Measurements from ENCODE around the gene CNDP2. TPM values are rescaled to one million over a fixed set of nuclear protein-coding genes. Genes with fewer than 3 reads are reported as not detected.

CNDP2 gene
- total and polyA plus RNA-seq, 2 experiments from 2014 or later: 79.2 to 114 TPM

- no peak for TF ChIP-seq CTCF (IDR thresholded peaks at IDR 0.05; ENCODE audit: low read depth, low read length)
- H3K4me3 ChIP-seq: no peak overlapping the region
- H3K27ac ChIP-seq: no peak overlapping the region
- no peaks in the 10 kb centered on the region for H3K9me3 ChIP-seq (ENCODE audit: low read depth)
- no peaks in the 10 kb centered on the region for H3K27me3 ChIP-seq
- no peaks in the 10 kb centered on the region for H3K4me1 ChIP-seq (ENCODE audit: low read depth)
- H3K36me3 ChIP-seq: no peaks in the 10 kb centered on the region
- no peak for DNase-seq (ENCODE audit: low read depth in 1 of 2, low spot score in 1 of 2)
These were observed 71.7 kb downstream of the CNDP2 start for GRCh38 chr18:74567822-74568221.

- Histone ChIP-seq H3K27ac (no peak overlapping the region), H3K9me3 (ENCODE audit: low read depth) (no peaks in the 10 kb centered on the region), H3K4me3 (no peak overlapping the region), H3K4me1 (ENCODE audit: low read depth) (peaks cover 5% of the 10 kb centered on the region), H3K36me3 (no peaks in the 10 kb centered on the region), H3K27me3 (no peaks in the 10 kb centered on the region)
- TF ChIP-seq CTCF (IDR thresholded peaks at IDR 0.05; ENCODE audit: low read depth, low read length): no peak
- DNase-seq (ENCODE audit: low read depth in 1 of 2, low spot score in 1 of 2): no peak
These were observed 73.2 kb downstream of the CNDP2 start for GRCh38 chr18:74569401-74569800.

- DNase-seq (ENCODE audit: low read depth in 1 of 2, low spot score in 1 of 2): no peak
- Histone ChIP-seq H3K36me3 (no peaks in the 10 kb centered on the region), H3K4me1 (ENCODE audit: low read depth) (peaks cover 5% of the 10 kb centered on the region), H3K27me3 (no peaks in the 10 kb centered on the region), H3K27ac (no peak overlapping the region), H3K9me3 (ENCODE audit: low read depth) (no peaks in the 10 kb centered on the region), H3K4me3 (no peak overlapping the region)
- no peak for TF ChIP-seq CTCF (IDR thresholded peaks at IDR 0.05; ENCODE audit: low read depth, low read length)
These were observed 74.1 kb downstream of the CNDP2 start for GRCh38 chr18:74570266-74570665.

GRCh38 chr18:74571895-74572680 lies 75.9 kb downstream of the CNDP2 start:
- peaks cover 5% of the 10 kb centered on the region for H3K4me1 ChIP-seq (ENCODE audit: low read depth)
- TF ChIP-seq CTCF (IDR thresholded peaks at IDR 0.05; ENCODE audit: low read depth, low read length): no peak
- no peak for DNase-seq (ENCODE audit: low read depth in 1 of 2, low spot score in 1 of 2)

GRCh38 chr18:74573053-74573452 lies 76.9 kb downstream of the CNDP2 start:
- Histone ChIP-seq H3K36me3 (no peaks in the 10 kb centered on the region), H3K4me1 (ENCODE audit: low read depth) (peaks cover 5% of the 10 kb centered on the region), H3K4me3 (no peak overlapping the region), H3K9me3 (ENCODE audit: low read depth) (no peaks in the 10 kb centered on the region), H3K27me3 (no peaks in the 10 kb centered on the region), H3K27ac (no peak overlapping the region)
- TF ChIP-seq CTCF (IDR thresholded peaks at IDR 0.05; ENCODE audit: low read depth, low read length): no peak
- DNase-seq (ENCODE audit: low read depth in 1 of 2, low spot score in 1 of 2): no peak

More at GRCh38 chr18:74571895-74572680, 75.9 kb downstream of the CNDP2 start:
- Histone ChIP-seq H3K27ac (no peak overlapping the region), H3K9me3 (ENCODE audit: low read depth) (no peaks in the 10 kb centered on the region), H3K36me3 (no peaks in the 10 kb centered on the region), H3K4me3 (no peak overlapping the region), H3K27me3 (no peaks in the 10 kb centered on the region)

Other genes with a start within 250 kb of the CNDP2 start
- gene CYB5A, start 204.4 kb upstream of the CNDP2 start, total RNA-seq: 150 and 207 TPM in 2 replicates
- 201 and 231 TPM in 2 replicates for gene CYB5A, start 204.4 kb upstream of the CNDP2 start, polyA plus RNA-seq
- not detected in 2 replicates for gene C18orf63, start 180.5 kb upstream of the CNDP2 start, total RNA-seq
- gene C18orf63, start 180.5 kb upstream of the CNDP2 start, polyA plus RNA-seq: not detected in 2 replicates
- not detected in 2 replicates for gene DIPK1C, start 39.1 kb upstream of the CNDP2 start, total RNA-seq
- gene DIPK1C, start 39.1 kb upstream of the CNDP2 start, polyA plus RNA-seq: not detected in 2 replicates
- gene CNDP1, start 38.1 kb downstream of the CNDP2 start, total RNA-seq: 1.6 TPM in 1 of 2 replicates, not detected in the other
- 0.55 TPM in 1 of 2 replicates, not detected in the other for gene CNDP1, start 38.1 kb downstream of the CNDP2 start, polyA plus RNA-seq
- gene ZNF407, start 101.5 kb downstream of the CNDP2 start, total RNA-seq: 4.2 and 8.0 TPM in 2 replicates
- 4.6 and 4.8 TPM in 2 replicates for gene ZNF407, start 101.5 kb downstream of the CNDP2 start, polyA plus RNA-seq

Data from cardiac muscle cell (in vitro differentiated cells and primary cell).